ENCODE measurements around the gene DRC7. TPM values are rescaled to one million over a fixed set of nuclear protein-coding genes. Genes with fewer than 3 reads are reported as not detected.
"Not testable (repeated sequence)": the region's sequence is repeated elsewhere in the genome, so short reads cannot be mapped to it uniquely, and the experiment has no call there.

Gene DRC7
- total RNA-seq, 2 experiments from 2014 or later = not detected

DNA sequence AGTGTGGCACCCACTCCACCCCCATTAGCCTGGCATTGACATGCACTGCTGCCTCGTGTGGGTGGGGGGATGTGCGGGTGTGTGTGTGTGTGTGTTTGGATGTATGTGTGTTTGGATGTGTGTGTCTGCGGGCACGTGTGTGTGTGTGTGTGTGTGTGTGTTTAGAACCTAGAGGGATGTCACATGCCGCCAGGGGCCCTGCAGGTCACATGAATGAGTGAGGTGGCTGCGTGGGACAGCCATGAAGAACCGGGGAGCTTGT lies 50.0 kb downstream of the DRC7 start:
- DNase-seq = no peak
- no peak for ATAC-seq
- Mint-ChIP-seq H3K36me3 (no peaks in the 10 kb centered on the region), H3K27ac (no peak overlapping the region), H3K4me3 (no peak overlapping the region), H3K9me3 (ENCODE audit: low read depth) (no peaks in the 10 kb centered on the region), H3K4me1 (peaks cover under 1% of the 10 kb centered on the region), H3K27me3 (no peaks in the 10 kb centered on the region)
- CTCF ChIA-PET = no interaction called here

DNA sequence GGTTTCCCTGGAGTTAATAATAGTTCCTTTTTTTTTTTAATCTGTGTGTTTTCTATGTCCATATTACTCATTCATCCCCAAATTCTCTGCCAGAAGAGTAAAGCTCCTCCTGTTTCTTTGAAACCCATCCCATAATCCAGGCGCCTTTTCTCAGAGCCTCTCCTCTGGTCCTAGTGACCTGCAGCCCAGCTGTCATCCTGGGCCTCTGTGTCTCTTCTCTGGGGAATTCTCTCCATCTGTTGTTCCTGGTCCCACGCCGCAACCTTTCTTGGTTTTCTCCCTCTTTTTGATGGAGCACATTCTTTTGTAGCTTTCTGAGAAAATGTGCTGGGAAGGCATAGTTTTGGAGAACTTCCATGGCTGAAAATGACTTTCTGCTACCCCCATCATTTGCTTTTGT lies 51.2 kb downstream of the DRC7 start:
- CTCF ChIA-PET = interaction anchor here (0.7 to 1.4 kb wide), 2 partner anchors 10 to 13 kb away, joined by 3 read pairs; partner anchors contain the start of gene KATNB1
- Mint-ChIP-seq H3K27me3 (no peaks in the 10 kb centered on the region), H3K27ac (no peak overlapping the region), H3K4me1 (peaks cover 7% of the 10 kb centered on the region), H3K9me3 (ENCODE audit: low read depth) (no peaks in the 10 kb centered on the region), H3K36me3 (no peaks in the 10 kb centered on the region), H3K4me3 (no peak overlapping the region)
- ATAC-seq (no peak), DNase-seq (no peak)

DNA sequence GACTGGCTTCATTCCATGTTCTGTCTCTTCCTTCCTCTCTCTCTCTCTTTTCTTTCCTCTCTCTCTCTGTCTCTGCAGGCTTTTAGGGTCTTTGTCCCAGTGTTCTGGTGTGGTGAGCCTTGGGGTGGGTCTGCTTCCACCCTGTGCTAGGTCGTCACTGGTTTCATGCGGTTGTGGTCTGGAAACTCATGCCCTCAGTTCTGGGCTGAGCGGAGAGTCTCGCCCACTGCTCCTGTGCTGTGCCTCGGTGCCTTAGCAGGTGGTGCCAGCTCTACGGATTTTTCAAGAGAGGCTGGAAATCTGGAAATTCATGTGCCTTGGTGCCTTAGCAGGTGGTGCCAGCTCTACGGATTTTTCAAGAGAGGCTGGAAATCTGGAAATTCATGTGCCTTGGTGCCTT lies 51.7 kb downstream of the DRC7 start:
- DNase-seq; H3K36me3 Mint-ChIP-seq; H3K9me3 Mint-ChIP-seq (ENCODE audit: low read depth); H3K27me3 Mint-ChIP-seq; H3K4me3 Mint-ChIP-seq; H3K27ac Mint-ChIP-seq; ATAC-seq; H3K4me1 Mint-ChIP-seq: not testable (repeated sequence)
- CTCF ChIA-PET = interaction anchor here (0.7 to 1.4 kb wide), 2 partner anchors 10 to 12 kb away, joined by 3 read pairs; partner anchors contain the start of gene KATNB1

DNA sequence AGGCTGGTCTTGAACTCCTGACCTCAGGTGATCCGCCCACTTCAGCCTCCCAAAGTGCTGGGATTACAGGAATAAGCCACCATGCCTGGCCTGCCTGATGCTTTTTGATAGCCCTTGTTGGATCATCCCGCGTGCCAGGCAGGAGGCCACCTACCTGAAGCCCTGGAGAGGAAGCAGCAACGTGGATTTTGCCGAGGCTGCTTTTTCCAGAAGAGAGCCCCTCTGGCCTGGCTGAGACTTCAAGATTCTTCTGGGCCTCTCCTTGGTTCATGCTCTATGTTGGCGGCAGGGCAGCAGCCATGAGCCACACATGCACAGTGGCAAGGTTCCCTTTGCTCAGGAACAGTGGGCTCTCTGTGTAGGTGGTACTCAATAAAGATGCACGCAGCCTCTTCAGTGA lies 52.5 kb downstream of the DRC7 start:
- Mint-ChIP-seq H3K27ac (no peak overlapping the region), H3K27me3 (no peaks in the 10 kb centered on the region), H3K4me1 (peaks cover 7% of the 10 kb centered on the region), H3K9me3 (ENCODE audit: low read depth) (no peaks in the 10 kb centered on the region), H3K36me3 (no peaks in the 10 kb centered on the region), H3K4me3 (no peak overlapping the region)
- DNase-seq (no peak), ATAC-seq (no peak)
- CTCF ChIA-PET = interaction anchor here (1.4 kb wide), 1 partner anchor 11 kb away, joined by 3 read pairs; no protein-coding TSS in a partner anchor

DNA sequence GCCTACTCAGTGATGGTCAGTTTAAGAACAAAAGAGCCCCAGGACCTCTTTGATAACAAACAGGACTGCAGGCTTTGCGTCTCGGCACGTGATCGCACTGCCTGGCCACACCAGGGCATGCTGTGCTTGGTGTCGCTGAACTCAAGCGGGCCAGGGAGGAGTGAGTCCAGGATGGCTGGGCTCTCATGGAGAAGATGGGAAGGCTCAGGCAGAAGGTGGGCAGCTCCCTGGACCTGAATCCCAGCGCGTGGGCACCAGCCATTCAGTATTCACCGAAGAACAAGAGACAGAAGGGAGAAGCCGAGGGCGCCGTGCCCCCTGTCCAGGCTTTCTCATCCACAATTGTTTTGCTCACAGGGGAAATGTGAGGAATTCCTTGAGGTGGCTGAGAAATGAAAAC lies 52.9 kb downstream of the DRC7 start:
- H3K4me1 Mint-ChIP-seq = peaks cover 7% of the 10 kb centered on the region
- no peaks in the 10 kb centered on the region for H3K9me3 Mint-ChIP-seq (ENCODE audit: low read depth)
- H3K27ac Mint-ChIP-seq = no peak overlapping the region
- ATAC-seq = no peak
- no peak for DNase-seq
- no peak overlapping the region for H3K4me3 Mint-ChIP-seq
- no peaks in the 10 kb centered on the region for H3K27me3 Mint-ChIP-seq
- no peaks in the 10 kb centered on the region for H3K36me3 Mint-ChIP-seq
- CTCF ChIA-PET = no interaction called here

DNA sequence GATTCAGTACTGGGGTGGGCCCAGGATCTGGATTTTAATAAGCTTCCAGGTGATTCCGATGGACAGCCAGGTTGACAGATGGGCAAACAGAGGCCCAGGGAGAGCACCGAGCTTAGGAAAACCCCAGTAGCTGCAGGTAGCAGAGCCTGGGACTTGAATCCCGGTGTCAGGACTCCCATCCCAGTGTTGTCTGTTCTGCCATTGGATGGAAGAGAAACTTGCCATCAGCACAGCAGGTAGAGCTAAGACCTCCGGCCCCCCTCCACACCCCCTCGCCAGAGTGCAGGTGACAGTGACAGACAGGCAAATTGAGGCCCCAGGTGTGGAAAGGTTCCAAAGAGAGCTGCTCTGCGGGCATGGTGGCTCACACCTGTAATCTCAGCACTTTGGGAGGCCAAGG lies 53.4 kb downstream of the DRC7 start:
- no peaks in the 10 kb centered on the region for H3K27me3 Mint-ChIP-seq
- H3K4me1 Mint-ChIP-seq = peaks cover 7% of the 10 kb centered on the region
- CTCF ChIA-PET = no interaction called here
- no peak for DNase-seq
- no peak for ATAC-seq
- H3K36me3 Mint-ChIP-seq = no peaks in the 10 kb centered on the region
- no peak overlapping the region for H3K4me3 Mint-ChIP-seq
- H3K27ac Mint-ChIP-seq = no peak overlapping the region
- no peaks in the 10 kb centered on the region for H3K9me3 Mint-ChIP-seq (ENCODE audit: low read depth)

DNA sequence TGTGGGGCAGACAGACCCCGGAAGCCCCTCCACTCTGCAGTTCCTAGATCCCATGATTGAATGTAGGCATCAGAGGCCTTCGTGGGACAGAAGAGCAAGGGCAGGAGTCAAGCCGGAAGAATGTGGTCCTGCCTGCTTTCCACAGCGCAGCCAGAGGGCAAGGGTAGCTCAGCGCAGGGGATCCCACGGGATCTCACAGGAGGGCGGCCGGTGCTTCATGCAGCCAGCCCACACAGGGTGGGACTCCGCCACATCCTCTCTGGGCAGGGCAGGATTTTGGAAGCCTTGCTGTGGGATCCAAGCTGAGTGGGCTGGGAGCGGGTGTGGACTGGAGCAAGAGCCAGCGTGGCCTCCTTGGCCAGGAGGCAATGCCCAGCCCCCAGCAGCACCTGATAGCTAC lies 54.0 kb downstream of the DRC7 start:
- no peak overlapping the region for H3K27ac Mint-ChIP-seq
- no peaks in the 10 kb centered on the region for H3K27me3 Mint-ChIP-seq

DNA sequence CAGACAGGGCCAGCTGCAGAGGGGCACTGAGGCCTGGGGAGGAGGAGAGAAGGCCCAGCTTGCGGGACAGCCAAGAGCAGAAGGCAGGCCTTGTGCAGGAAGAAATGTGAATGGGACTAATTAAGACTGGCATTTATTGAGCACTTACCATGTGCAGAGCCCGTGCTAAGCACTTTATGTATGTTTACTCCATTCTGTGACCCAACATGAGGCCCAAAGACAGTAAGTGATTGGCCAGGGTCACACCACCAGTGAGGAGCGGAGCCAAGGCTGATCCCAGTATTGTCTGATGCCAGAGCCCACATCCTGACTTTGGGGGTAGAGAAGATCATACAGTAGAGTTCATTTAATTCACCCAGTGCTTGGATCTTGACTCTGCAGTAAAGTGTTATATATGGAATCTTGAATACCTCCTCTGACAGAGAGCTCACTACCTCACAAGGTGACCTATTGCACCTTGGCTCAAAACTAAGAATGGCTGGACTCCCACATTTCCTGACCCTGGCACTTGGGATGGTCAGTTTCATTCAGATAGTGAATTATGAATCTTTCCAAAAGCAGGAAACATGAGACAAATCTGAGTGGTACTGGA lies 54.6 kb downstream of the DRC7 start:
- DNase-seq (no peak), ATAC-seq (no peak)
- CTCF ChIA-PET = no interaction called here
- H3K27ac Mint-ChIP-seq = no peak overlapping the region
- no peaks in the 10 kb centered on the region for H3K27me3 Mint-ChIP-seq
- H3K4me1 Mint-ChIP-seq = peaks cover 7% of the 10 kb centered on the region
- no peaks in the 10 kb centered on the region for H3K9me3 Mint-ChIP-seq (ENCODE audit: low read depth)
- H3K36me3 Mint-ChIP-seq = no peaks in the 10 kb centered on the region
- H3K4me3 Mint-ChIP-seq = no peak overlapping the region

More for the DNA sequence above, 54.0 kb downstream of the DRC7 start:
- CTCF ChIA-PET = no interaction called here
- Mint-ChIP-seq H3K9me3 (ENCODE audit: low read depth) (no peaks in the 10 kb centered on the region), H3K36me3 (no peaks in the 10 kb centered on the region), H3K4me3 (no peak overlapping the region), H3K4me1 (peaks cover 7% of the 10 kb centered on the region)
- ATAC-seq (no peak), DNase-seq (no peak)

DNA sequence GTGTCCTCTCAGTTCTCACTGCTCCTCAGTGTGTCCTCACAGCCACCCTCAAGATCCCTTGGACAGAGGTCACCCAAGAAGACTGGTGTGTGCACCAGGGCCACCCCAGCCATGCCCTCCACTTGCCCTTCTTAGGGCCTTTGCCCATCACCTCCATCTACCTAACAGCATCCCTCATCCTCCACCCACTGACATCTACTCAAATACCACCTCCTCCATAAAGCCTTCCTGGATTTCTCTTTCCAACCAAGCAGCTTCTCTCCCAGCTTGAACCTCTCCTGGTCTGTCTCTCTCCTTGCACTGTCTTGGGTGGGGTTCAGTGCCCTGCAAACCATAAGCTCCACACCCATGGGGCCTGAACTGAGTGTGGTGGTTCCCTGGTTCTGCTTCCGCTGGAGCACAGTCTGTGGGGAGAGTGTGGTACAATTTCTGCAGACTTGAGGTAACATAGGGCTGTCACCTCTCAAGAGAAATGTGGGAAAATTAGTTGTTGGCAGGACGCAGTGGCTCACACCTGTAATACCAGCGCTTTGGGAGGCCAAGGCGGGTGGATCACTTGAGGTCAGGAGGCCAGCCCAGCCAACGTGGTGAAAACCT lies 55.3 kb downstream of the DRC7 start:
- CTCF ChIA-PET = interaction anchor here (1.0 kb wide), 1 partner anchor 250 kb away, joined by 3 read pairs; no protein-coding TSS in a partner anchor
- H3K27me3 Mint-ChIP-seq = no peaks in the 10 kb centered on the region
- no peak overlapping the region for H3K27ac Mint-ChIP-seq
- H3K4me1 Mint-ChIP-seq = peaks cover 7% of the 10 kb centered on the region
- ATAC-seq (no peak), DNase-seq (no peak)
- no peaks in the 10 kb centered on the region for H3K9me3 Mint-ChIP-seq (ENCODE audit: low read depth)
- H3K4me3 Mint-ChIP-seq = no peak overlapping the region
- no peaks in the 10 kb centered on the region for H3K36me3 Mint-ChIP-seq

DNA sequence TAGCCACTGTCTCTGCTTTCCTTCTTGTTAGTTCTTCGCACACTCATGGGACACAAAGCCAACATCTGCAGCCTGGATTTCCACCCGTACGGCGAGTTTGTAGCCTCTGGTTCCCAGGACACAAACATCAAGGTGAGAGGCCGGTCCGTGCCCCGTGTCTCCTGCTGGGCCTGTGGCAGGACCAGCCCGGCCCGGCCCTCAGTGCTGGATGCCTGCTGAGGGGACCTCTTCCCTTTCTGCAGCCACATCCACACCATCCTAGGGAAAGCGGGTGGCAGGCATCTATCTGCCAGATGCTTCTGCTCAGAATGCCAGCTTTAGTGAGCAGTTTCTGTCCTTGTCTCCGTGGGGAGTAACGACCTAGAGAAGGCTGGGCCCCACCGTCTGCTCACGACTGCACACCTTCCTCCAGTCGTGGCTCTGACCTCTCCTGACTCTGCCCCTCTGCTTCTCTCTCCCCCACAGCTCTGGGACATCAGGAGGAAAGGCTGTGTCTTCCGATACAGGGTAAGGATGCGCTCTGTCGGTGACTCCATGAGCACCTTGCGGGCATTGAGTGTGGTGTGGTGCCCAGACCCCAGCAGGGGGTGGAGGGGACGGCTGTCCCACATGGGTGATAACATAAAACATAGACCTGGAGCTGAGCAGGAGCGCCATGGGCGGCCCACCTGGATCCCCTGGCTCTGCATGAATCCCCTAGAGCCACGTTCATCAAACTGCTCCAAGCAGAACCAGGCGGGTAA lies 56.4 kb downstream of the DRC7 start:
- Mint-ChIP-seq H3K9me3 (ENCODE audit: low read depth) (no peaks in the 10 kb centered on the region), H3K36me3 (no peaks in the 10 kb centered on the region), H3K27ac (no peak overlapping the region), H3K27me3 (no peaks in the 10 kb centered on the region), H3K4me3 (no peak overlapping the region), H3K4me1 (peaks cover 7% of the 10 kb centered on the region)
- ATAC-seq (no peak), DNase-seq (no peak)
- CTCF ChIA-PET = interaction anchor here (1.0 kb wide), 1 partner anchor 249 kb away, joined by 3 read pairs; no protein-coding TSS in a partner anchor

DNA sequence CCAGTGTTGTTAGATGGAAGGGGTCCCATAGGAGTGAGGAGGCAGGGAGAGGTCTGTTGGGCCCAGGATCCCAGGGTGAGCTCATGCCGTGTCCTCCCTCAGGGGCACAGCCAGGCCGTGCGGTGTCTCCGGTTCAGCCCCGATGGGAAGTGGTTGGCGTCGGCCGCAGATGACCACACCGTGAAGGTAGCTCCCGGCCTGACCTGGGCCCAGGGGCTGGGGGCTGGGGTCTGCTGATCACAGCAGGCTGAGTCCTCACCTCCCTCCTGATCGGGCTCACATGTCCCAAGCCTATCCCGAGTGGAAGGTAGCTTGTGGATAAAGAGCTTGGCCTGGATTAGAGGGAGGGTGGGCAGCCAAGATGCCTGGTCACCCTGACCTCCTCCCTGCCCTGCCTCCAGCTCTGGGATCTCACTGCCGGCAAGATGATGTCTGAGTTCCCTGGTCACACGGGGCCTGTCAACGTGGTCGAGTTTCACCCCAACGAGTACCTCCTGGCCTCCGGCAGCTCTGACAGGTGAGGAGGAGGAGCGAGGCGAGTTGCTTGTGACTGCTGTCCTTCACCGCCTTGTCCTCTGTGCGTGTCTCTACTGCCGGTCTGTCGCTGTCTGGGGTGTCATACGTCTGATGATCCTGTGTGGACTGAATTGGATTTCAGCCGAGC lies 57.1 kb downstream of the DRC7 start:
- no peaks in the 10 kb centered on the region for H3K36me3 Mint-ChIP-seq
- ATAC-seq = no peak
- CTCF ChIA-PET = no interaction called here

DNA sequence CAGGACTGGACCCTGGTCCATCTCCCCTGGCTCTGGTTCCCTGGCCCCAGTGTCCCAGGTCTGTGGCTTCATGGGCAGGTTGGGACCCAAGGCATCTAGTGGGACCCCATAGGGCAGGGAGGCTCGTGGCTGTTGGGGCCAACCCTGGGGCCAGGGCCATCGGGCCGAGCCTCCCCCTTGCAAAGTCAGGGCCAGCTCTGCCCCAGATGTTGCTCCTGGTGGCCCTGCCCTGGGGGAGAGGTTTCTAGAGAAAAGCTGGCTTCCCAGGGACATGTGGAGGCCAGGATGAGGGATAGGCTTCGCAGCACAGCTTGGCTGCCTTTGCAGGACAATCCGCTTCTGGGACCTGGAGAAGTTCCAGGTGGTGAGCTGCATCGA lies 57.6 kb downstream of the DRC7 start:
- no peaks in the 10 kb centered on the region for H3K9me3 Mint-ChIP-seq (ENCODE audit: low read depth)
- no peaks in the 10 kb centered on the region for H3K27me3 Mint-ChIP-seq
- H3K36me3 Mint-ChIP-seq = no peaks in the 10 kb centered on the region
- ATAC-seq = no peak
- DNase-seq = no peak
- CTCF ChIA-PET = no interaction called here
- H3K4me3 Mint-ChIP-seq = no peak overlapping the region
- H3K27ac Mint-ChIP-seq = no peak overlapping the region
- peaks cover 7% of the 10 kb centered on the region for H3K4me1 Mint-ChIP-seq

More for the DNA sequence above, 57.1 kb downstream of the DRC7 start:
- no peak overlapping the region for H3K4me3 Mint-ChIP-seq
- H3K9me3 Mint-ChIP-seq (ENCODE audit: low read depth) = no peaks in the 10 kb centered on the region
- H3K27ac Mint-ChIP-seq = no peak overlapping the region
- no peaks in the 10 kb centered on the region for H3K27me3 Mint-ChIP-seq
- peaks cover 7% of the 10 kb centered on the region for H3K4me1 Mint-ChIP-seq
- DNase-seq = no peak

DNA sequence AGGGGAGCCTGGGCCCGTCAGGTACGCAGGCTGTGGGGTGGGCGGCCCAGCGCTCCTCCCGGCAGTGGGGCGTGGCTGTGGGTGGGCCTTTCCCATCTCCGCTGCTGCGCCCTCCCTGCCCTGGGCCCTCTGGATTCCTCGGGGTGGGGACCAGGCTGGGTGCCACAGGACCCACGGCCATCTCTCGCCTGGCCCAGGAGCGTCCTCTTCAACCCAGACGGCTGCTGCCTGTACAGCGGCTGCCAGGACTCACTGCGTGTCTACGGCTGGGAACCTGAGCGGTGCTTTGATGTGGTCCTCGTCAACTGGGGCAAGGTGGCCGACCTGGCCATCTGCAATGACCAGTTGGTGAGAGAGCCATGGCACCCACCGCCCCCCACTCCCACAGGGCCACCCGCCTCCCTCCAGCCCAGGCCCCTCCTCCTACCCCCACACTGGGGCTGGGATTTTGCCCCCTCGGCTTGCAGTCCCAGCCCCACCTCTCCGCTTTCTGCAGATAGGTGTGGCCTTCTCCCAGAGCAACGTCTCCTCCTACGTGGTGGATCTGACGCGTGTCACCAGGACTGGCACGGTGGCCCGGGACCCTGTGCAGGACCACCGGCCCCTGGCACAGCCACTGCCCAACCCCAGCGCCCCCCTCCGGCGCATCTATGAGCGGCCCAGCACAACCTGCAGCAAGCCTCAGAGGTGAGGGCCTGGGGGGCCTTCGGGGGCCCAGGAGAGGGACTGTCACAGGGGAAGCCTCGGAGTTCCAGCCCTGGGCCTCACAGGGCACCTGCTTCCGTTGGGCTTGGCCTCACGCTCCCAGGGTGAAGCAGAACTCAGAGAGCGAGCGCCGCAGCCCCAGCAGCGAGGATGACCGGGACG lies 58.2 kb downstream of the DRC7 start:
- Mint-ChIP-seq H3K4me3 (no peak overlapping the region), H3K36me3 (no peaks in the 10 kb centered on the region)
- no peak for DNase-seq

More for the DNA sequence above, 58.2 kb downstream of the DRC7 start:
- no peak for ATAC-seq
- CTCF ChIA-PET = no interaction called here
- Mint-ChIP-seq H3K4me1 (peaks cover 8% of the 10 kb centered on the region), H3K27ac (no peak overlapping the region), H3K27me3 (no peaks in the 10 kb centered on the region), H3K9me3 (ENCODE audit: low read depth) (no peaks in the 10 kb centered on the region)

All from activated CD8-positive, alpha-beta memory T cell treated with anti-CD3 and anti-CD28 coated beads, Interleukin-2, amount 10 ng/mL, durations not matched to agents 7 days and 5 days (primary cell).